ENCODE data around the gene PIK3CA. TPM values are rescaled to one million over a fixed set of nuclear protein-coding genes. Genes with fewer than 3 reads are reported as not detected.

PIK3CA gene
- total RNA-seq, 1 experiment from 2014 or later, result 12.0 TPM

GRCh38 chr3:179105881-179106280, 42.3 kb upstream of the PIK3CA start:
- Histone ChIP-seq H2BK20ac (ENCODE audit: low read depth, low read length, poor library complexity, severe bottlenecking) (no peak overlapping the region), H3K14ac (ENCODE audit: insufficient read depth, low read length) (no peak overlapping the region), H4K20me1 (ENCODE audit: control insufficient read depth, insufficient read depth, insufficient read length) (no peaks in the 10 kb centered on the region), H3K9me3 (ENCODE audit: control insufficient read depth, low read depth, low read length) (no peaks in the 10 kb centered on the region), H3K27me3 (ENCODE audit: insufficient read depth, low read length) (no peaks in the 10 kb centered on the region), H3K23ac (ENCODE audit: insufficient read length, low read depth, low read length) (no peak overlapping the region), H2BK5ac (ENCODE audit: insufficient read length, low read length) (no peak overlapping the region), H3K4me1 (ENCODE audit: insufficient read depth, low read length) (no peaks in the 10 kb centered on the region), H2AFZ (ENCODE audit: low read length) (no peak overlapping the region), H3K4ac (ENCODE audit: low read depth, low read length) (no peak overlapping the region), H2AK5ac (ENCODE audit: insufficient read length, low read length) (no peak overlapping the region), H4K91ac (ENCODE audit: insufficient read length, low read depth, low read length) (no peak overlapping the region), H3K9ac (ENCODE audit: extremely low read depth, insufficient read length, low read length) (no peak overlapping the region), H4K8ac (replicated peaks; ENCODE audit: insufficient read length, low read depth, low read length) (no peak overlapping the region), H3K4me2 (ENCODE audit: insufficient read depth, insufficient read length, low read length) (no peak overlapping the region), H2BK12ac (ENCODE audit: insufficient read length, low read depth, low read length) (no peak overlapping the region), H3K27ac (ENCODE audit: insufficient read length, low read depth, low read length) (no peak overlapping the region), H2BK15ac (ENCODE audit: low read depth, low read length) (no peak overlapping the region), H2BK120ac (ENCODE audit: low read depth, low read length, poor library complexity, severe bottlenecking) (no peak overlapping the region), H3K56ac (ENCODE audit: insufficient read length, low read depth, low read length) (no peak overlapping the region), H4K5ac (ENCODE audit: insufficient read length, low read depth, low read length) (no peak overlapping the region), H3K23me2 (ENCODE audit: insufficient read length, low read depth, low read length, poor library complexity, severe bottlenecking) (no peaks in the 10 kb centered on the region), H3K18ac (ENCODE audit: insufficient read length, low read depth, low read length) (no peak overlapping the region), H3T11ph (ENCODE audit: low read length) (no peak overlapping the region), H3K79me1 (ENCODE audit: insufficient read depth, low read depth, low read length, poor library complexity, severe bottlenecking) (no peaks in the 10 kb centered on the region), H3K79me2 (ENCODE audit: insufficient read depth, low read length) (no peaks in the 10 kb centered on the region)
- Mint-ChIP-seq H3K27ac (no peak overlapping the region), H3K9me3 (peaks cover 6 to 7% of the 10 kb centered on the region in 2 experiments; a peak in 4 of 5 replicates), H3K4me1 (no peaks in the 10 kb centered on the region), H3K4me3 (no peak overlapping the region), H3K27me3 (ENCODE audit: low read depth) (no peaks in the 10 kb centered on the region; the same call in 1 of the 2 replicates), H3K36me3 (ENCODE audit: insufficient read depth in 1 of 3, low read depth in 3 of 3) (peaks cover 0 to 6% (median 5%) of the 10 kb centered on the region in 3 experiments; a peak in 2 of 7 replicates)
- WGBS (ENCODE audit: extremely low coverage, insufficient read length, low lambda C conversion rate), result no CpG with 5 or more reads among the region's 1 CpG
- no peak for TF ChIP-seq CTCF (conservative IDR thresholded peaks at IDR 0.05)
- no peak for DNase-seq

All from H9 (cell line).